Body of pancreas (tissue), 4 donors: ENCODE results near the gene PLPPR5. TPM values are rescaled to one million over a fixed set of nuclear protein-coding genes. Genes with fewer than 3 reads are reported as not detected.

Experiments used
- ATAC-seq: fragments of 150-250 bp; one replicate; pipeline ENCODE4 v1.9.1; 2016
- DNase-seq, 4 donors: peaks; one replicate each; pipeline ENCODE4 v3.0.0-alpha.2; 2019
- H3K27ac ChIP-seq, 4 donors: fragments of 200-600 bp; sonication (generic); 1 replicate in 3 of 4; 2 replicates in 1 of 4; pipeline versions ENCODE4 v1.5.1 to v1.6.1; 2016 to 2019; ENCODE audit warnings: mild to moderate bottlenecking in 1 of 4, mixed read lengths in 1 of 4, moderate library complexity in 1 of 4
- H3K27me3 ChIP-seq, 2 donors: fragments of 200-600 bp; sonication (generic); one replicate each; pipeline ENCODE4 v1.6.0; 2016; ENCODE audit warnings: mild to moderate bottlenecking in 1 of 2
- H3K36me3 ChIP-seq, 2 donors: fragments of 200-600 bp; sonication (generic); replicated peaks in 1 of 2; 2 replicates each; pipeline ENCODE4 v1.5.1; 2016; ENCODE audit warnings: low read depth in 2 of 2; ENCODE audit not compliant: insufficient read depth in 1 of 2
- H3K4me1 ChIP-seq: fragments of 200-600 bp; sonication (generic); one replicate; pipeline ENCODE4 v1.6.0; 2016
- H3K4me3 ChIP-seq, 2 donors: fragments of 200-600 bp; sonication (generic); 1 replicate in 1 of 2; 2 replicates in 1 of 2; pipeline ENCODE4 v1.5.1; 2016 to 2019
- H3K9me3 ChIP-seq, 3 donors: fragments of 200-600 bp; sonication (generic); 1 replicate in 2 of 3; 2 replicates in 1 of 3; pipeline ENCODE4 v1.5.1; 2016
- CTCF ChIP-seq, 7 experiments: fragments of 450-650 bp in 4 of 7; fragments of 200-600 bp in 3 of 7; sonication (generic) in 3 of 7; IDR thresholded peaks; one replicate each; pipeline ENCODE4 v1.5.1; 2016 to 2019; ENCODE audit warnings: antibody characterized with exemption in 7 of 7
- POLR2A ChIP-seq, 3 donors: fragments of 450-650 bp; IDR thresholded peaks; one replicate each; pipeline ENCODE4 v1.6.1; 2016; ENCODE audit warnings: antibody characterized with exemption in 3 of 3, mild to moderate bottlenecking in 2 of 3
- WGBS, 2 donors: methylation state at CpG; one replicate each; pipeline ENCODE4 v1.1.5; 2017; 5-methylcytosine and 5-hydroxymethylcytosine counted together
- intact Hi-C: fragments of 100-400 bp; cut with DNase I; formaldehyde crosslinking; loops from one replicate; pipeline ENCODE4 v1.15.1; 2023
- total RNA-seq, 2 donors: library from RNA; depleted of rRNA; stranded (reverse); fragments of >200 nt; gene quantifications; one replicate each; pipeline ENCODE4 v1.1.0, GENCODE V29; 2016

The PLPPR5 gene
- total RNA-seq, 2 donors from 2014 or later: under 0.01 TPM; not detected in 1

GRCh38 chr1:98904684-98905083, 100.0 kb downstream of the PLPPR5 start:
- 63 to 67% methylated on average over 4 of the region's 4 CpGs for WGBS, 2 donors
- no peak for ATAC-seq
- TF ChIP-seq CTCF (IDR thresholded peaks at IDR 0.05) (no peak), POLR2A (IDR thresholded peaks at IDR 0.05) (no peak)

GRCh38 chr1:98903726-98904125, 100.9 kb downstream of the PLPPR5 start:
- intact Hi-C loops: no loop called here
- ATAC-seq: no peak
- WGBS, 2 donors: 66 to 68% methylated on average over 1 of the region's 1 CpG

More at GRCh38 chr1:98904684-98905083, 100.0 kb downstream of the PLPPR5 start:
- H3K27ac ChIP-seq: no peak overlapping the region
- H3K36me3 ChIP-seq: no peaks in the 10 kb centered on the region
- DNase-seq: no peak
- H3K9me3 ChIP-seq: no peaks in the 10 kb centered on the region
- no peaks in the 10 kb centered on the region for H3K4me1 ChIP-seq
- no peak overlapping the region for H3K4me3 ChIP-seq
- H3K27me3 ChIP-seq: no peaks in the 10 kb centered on the region
- intact Hi-C loops: no loop called here

GRCh38 chr1:98903261-98903660, 101.4 kb downstream of the PLPPR5 start:
- no peak overlapping the region for H3K4me3 ChIP-seq
- DNase-seq (no peak), ATAC-seq (no peak)
- no peaks in the 10 kb centered on the region for H3K36me3 ChIP-seq
- H3K27me3 ChIP-seq: no peaks in the 10 kb centered on the region
- 20 to 21% methylated on average over 2 of the region's 2 CpGs for WGBS, 2 donors
- H3K4me1 ChIP-seq: no peaks in the 10 kb centered on the region
- intact Hi-C loops: no loop called here
- no peak overlapping the region for H3K27ac ChIP-seq
- no peaks in the 10 kb centered on the region for H3K9me3 ChIP-seq
- no peak for TF ChIP-seq POLR2A (IDR thresholded peaks at IDR 0.05)
- TF ChIP-seq CTCF (IDR thresholded peaks at IDR 0.05): no peak

More at GRCh38 chr1:98903726-98904125, 100.9 kb downstream of the PLPPR5 start:
- Histone ChIP-seq H3K4me1 (no peaks in the 10 kb centered on the region), H3K4me3 (no peak overlapping the region), H3K27me3 (no peaks in the 10 kb centered on the region), H3K36me3 (no peaks in the 10 kb centered on the region), H3K9me3 (no peaks in the 10 kb centered on the region), H3K27ac (no peak overlapping the region)
- no peak for TF ChIP-seq POLR2A (IDR thresholded peaks at IDR 0.05)
- TF ChIP-seq CTCF (IDR thresholded peaks at IDR 0.05): no peak
- no peak for DNase-seq

GRCh38 chr1:98898940-98899339, 105.7 kb downstream of the PLPPR5 start:
- Histone ChIP-seq H3K27ac (no peak overlapping the region), H3K36me3 (no peaks in the 10 kb centered on the region), H3K4me1 (no peaks in the 10 kb centered on the region), H3K9me3 (no peaks in the 10 kb centered on the region), H3K27me3 (no peaks in the 10 kb centered on the region), H3K4me3 (no peak overlapping the region)
- TF ChIP-seq CTCF (IDR thresholded peaks at IDR 0.05) (no peak), POLR2A (IDR thresholded peaks at IDR 0.05) (no peak)
- ATAC-seq: no peak
- WGBS, 2 donors: 58 to 74% methylated on average over 2 of the region's 2 CpGs
- no peak for DNase-seq
- intact Hi-C loops: no loop called here

GRCh38 chr1:98897479-98897878, 107.2 kb downstream of the PLPPR5 start:
- 33 to 53% methylated on average over 2 of the region's 2 CpGs for WGBS, 2 donors
- Histone ChIP-seq H3K27ac (no peak overlapping the region), H3K4me3 (no peak overlapping the region), H3K9me3 (no peaks in the 10 kb centered on the region), H3K4me1 (no peaks in the 10 kb centered on the region), H3K27me3 (no peaks in the 10 kb centered on the region), H3K36me3 (no peaks in the 10 kb centered on the region)
- intact Hi-C loops: no loop called here
- ATAC-seq: no peak
- no peak for DNase-seq
- TF ChIP-seq POLR2A (IDR thresholded peaks at IDR 0.05) (no peak), CTCF (IDR thresholded peaks at IDR 0.05) (no peak)
